Endothelial cell of umbilical vein (primary cell): ENCODE data around the gene CEMIP. TPM values are rescaled to one million over a fixed set of nuclear protein-coding genes. Genes with fewer than 3 reads are reported as not detected.

Experiments
- BruUV-seq: library from RNA; stranded (reverse); fragments of 400-500 nt; replicated peaks from 2 replicates; lab custom pipeline; 2021; lab: Mats Ljungman, UMichigan
- CTCF ChIA-PET: fragments of 300-600, 350-600 bp; sonication (Branson Sonifier 250); formaldehyde crosslinking; loops from one replicate; lab custom pipeline; 2021; ENCODE audit warnings: antibody characterized with exemption, inconsistent platforms; lab: Charles Lee
- POLR2A ChIA-PET: fragments of 300-600, 350-600 bp; sonication (Branson Sonifier 250); formaldehyde crosslinking; loops from one replicate; lab custom pipeline; 2021; ENCODE audit warnings: antibody characterized with exemption, inconsistent platforms; lab: Charles Lee
- DNase-seq: peaks from one replicate; pipeline ENCODE4 v3.0.0-alpha.2; 2011; ENCODE audit warnings: low read depth, low spot score
- FAIRE-seq: peaks from 2 replicates; lab custom pipeline; 2011; peaks lifted over from hg19 to GRCh38; lab: Jason Lieb, UNC
- H2AFZ ChIP-seq: 2 replicates; pipeline ENCODE4 v1.6.0; 2012; ENCODE audit warnings: low read depth, low read length, control low read depth, inconsistent platforms
- H3K27ac ChIP-seq: 2 replicates; pipeline ENCODE4 v1.5.1; 2011; ENCODE audit warnings: low read depth, mild to moderate bottlenecking, control low read depth, low read length, moderate library complexity; ENCODE audit not compliant: insufficient read depth
- H3K27me3 ChIP-seq, 2 experiments: 2 replicates each; pipeline versions ENCODE4 v1.6.0 to v1.6.1; 2011; ENCODE audit warnings: low read length in 2 of 2, mixed read lengths in 1 of 2; ENCODE audit not compliant: control insufficient read depth in 2 of 2, insufficient read depth in 2 of 2
- H3K36me3 ChIP-seq, 2 experiments: 2 replicates in 1 of 2; 3 replicates in 1 of 2; pipeline ENCODE4 v1.5.1; 2011; ENCODE audit warnings: low read length in 2 of 2, mild to moderate bottlenecking in 1 of 2, moderate library complexity in 1 of 2; ENCODE audit not compliant: control insufficient read depth in 2 of 2, insufficient read depth in 2 of 2; ENCODE audit errors: extremely low read depth in 1 of 2
- H3K4me1 ChIP-seq: 3 replicates; pipeline ENCODE4 v1.5.1; 2011; ENCODE audit warnings: mild to moderate bottlenecking, low read length; ENCODE audit not compliant: control insufficient read depth, insufficient read depth; ENCODE audit errors: extremely low read depth
- H3K4me2 ChIP-seq: 2 replicates; pipeline ENCODE4 v1.6.1; 2011; ENCODE audit warnings: low read length, control low read depth, mixed read lengths; ENCODE audit not compliant: insufficient read depth
- H3K4me3 ChIP-seq, 3 experiments: fragments of 200-600 bp in 1 of 3; sonication (generic), shearing (Covaris generic) in 1 of 3; replicated peaks in 1 of 3; 2 replicates each; pipeline ENCODE4 v1.5.1; 2011 to 2016; ENCODE audit warnings: control low read depth in 3 of 3, low read length in 3 of 3, mild to moderate bottlenecking in 2 of 3, inconsistent platforms in 1 of 3, low read depth in 1 of 3, moderate library complexity in 1 of 3; ENCODE audit not compliant: insufficient read depth in 1 of 3
- H3K79me2 ChIP-seq: 2 replicates; pipeline ENCODE4 v1.6.0; 2012; ENCODE audit warnings: low read length, inconsistent platforms; ENCODE audit not compliant: control insufficient read depth, insufficient read depth
- H3K9ac ChIP-seq: replicated peaks from 2 replicates; pipeline ENCODE3; 2011; ENCODE audit warnings: low read length, control low read depth; ENCODE audit not compliant: insufficient read depth; ENCODE audit errors: extremely low read depth
- H3K9me1 ChIP-seq: replicated peaks from 3 replicates; pipeline ENCODE4 v1.6.0; 2011; ENCODE audit warnings: mild to moderate bottlenecking, low read length; ENCODE audit not compliant: control insufficient read depth, insufficient read depth; ENCODE audit errors: extremely low read depth
- H3K9me3 ChIP-seq: replicated peaks from 2 replicates; pipeline ENCODE4 v1.5.1; 2012; ENCODE audit warnings: low read length, inconsistent platforms; ENCODE audit not compliant: control insufficient read depth, insufficient read depth
- H4K20me1 ChIP-seq: replicated peaks from 2 replicates; pipeline ENCODE3; 2011; ENCODE audit warnings: mild to moderate bottlenecking, low read length; ENCODE audit not compliant: control insufficient read depth, insufficient read depth; ENCODE audit errors: extremely low read depth
- CTCF ChIP-seq, 2 donors: IDR thresholded peaks; 1 replicate in 1 of 2; 2 replicates in 1 of 2; pipeline ENCODE4 v1.5.1; 2011; ENCODE audit warnings: low read length in 2 of 2, mild to moderate bottlenecking in 2 of 2, moderate library complexity in 2 of 2, control low read depth in 1 of 2, inconsistent platforms in 1 of 2, low read depth in 1 of 2; ENCODE audit not compliant: insufficient read depth in 1 of 2; ENCODE audit errors: extremely low read depth in 1 of 2
- EZH2 ChIP-seq: IDR thresholded peaks from 2 replicates; pipeline ENCODE4 v1.6.1; 2012; ENCODE audit warnings: borderline replicate concordance, low read depth, mild to moderate bottlenecking, moderate library complexity, low read length, inconsistent platforms; ENCODE audit not compliant: severe bottlenecking
- FOS ChIP-seq: IDR thresholded peaks from 2 replicates; pipeline ENCODE4 v1.6.1; 2011; ENCODE audit warnings: mild to moderate bottlenecking, low read length, moderate library complexity, borderline replicate concordance; ENCODE audit not compliant: insufficient read depth
- GATA2 ChIP-seq: IDR thresholded peaks from 2 replicates; pipeline ENCODE4 v1.7.0; 2011; ENCODE audit warnings: low read depth, mild to moderate bottlenecking, moderate library complexity, mixed read lengths, low read length; ENCODE audit not compliant: insufficient read length, insufficient read depth
- JUN ChIP-seq: IDR thresholded peaks from 2 replicates; pipeline ENCODE4 v1.6.1; 2011; ENCODE audit warnings: borderline replicate concordance, low read depth; ENCODE audit not compliant: insufficient read length, insufficient read depth
- MYC ChIP-seq: IDR thresholded peaks from one replicate; pipeline ENCODE4 v1.6.1; 2011; ENCODE audit warnings: mild to moderate bottlenecking, low read depth, low read length
- POLR2A ChIP-seq: IDR thresholded peaks from 2 replicates; pipeline ENCODE4 v1.6.1; 2012; ENCODE audit warnings: low read depth, mild to moderate bottlenecking, control low read depth, low read length
- POLR2AphosphoS5 ChIP-seq: IDR thresholded peaks from 2 replicates; pipeline ENCODE4 v1.6.1; 2012; ENCODE audit warnings: low read depth, mild to moderate bottlenecking, control low read depth, low read length, moderate library complexity; ENCODE audit not compliant: insufficient read depth
- dilution Hi-C: fragments of 300-500 bp; cut with MboI; formaldehyde crosslinking; loops from one replicate; pipeline ENCODE4 v1.15.0; 2019; ENCODE audit warnings: low sequenced_read_pairs; ENCODE audit not compliant: extremely low pct_ligation_motif_present
- intact Hi-C: fragments of 100-400 bp; cut with micrococcal nuclease; formaldehyde crosslinking; loops from one replicate; pipeline ENCODE4 v1.10.0; 2022
- polyA plus RNA-seq, 4 experiments: library from polyadenylated mRNA; depleted of rRNA in 3 of 4; stranded (reverse) in 3 of 4; unstranded in 1 of 4; fragments of >200 nt; gene quantifications; 2 replicates each; pipeline versions ENCODE4 v1.2.1 to v1.2.3, GENCODE V29; 2011 to 2012; ENCODE audit warnings: missing spikeins in 1 of 4
- total RNA-seq: library from RNA; stranded (reverse); gene quantifications from 2 replicates; pipeline ENCODE4 v1.2.3, GENCODE V29; 2021
- TF ChIP-seq, protein P1 (sequence below): IDR thresholded peaks from 2 replicates; pipeline ENCODE4 v1.6.1; 2011; ENCODE audit not compliant: insufficient read depth, insufficient read length

CEMIP gene
- total and polyA plus RNA-seq, 2 donors (not counting 3 experiments of a cell fraction or from before 2014, with no cell fraction given), result 0.01 TPM; not detected in 1

DNA sequence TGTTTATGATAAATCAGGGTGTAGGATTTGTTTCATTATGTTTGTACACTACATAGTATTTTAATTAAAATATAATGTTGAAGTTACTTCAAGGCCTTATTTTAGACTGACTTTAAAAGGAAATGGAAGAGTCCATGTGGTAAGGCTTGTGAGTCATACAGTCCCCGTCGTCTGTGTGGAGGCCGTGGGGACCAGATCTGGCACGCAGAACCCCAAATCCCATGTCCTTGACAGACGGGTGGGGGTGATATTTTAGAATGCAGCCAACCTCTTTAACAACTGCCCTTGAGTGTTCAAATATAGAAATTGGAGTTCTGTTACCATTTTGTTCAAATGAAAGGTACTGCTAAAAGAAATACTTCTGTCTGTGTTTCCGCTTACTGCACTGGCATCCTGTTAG, 48.2 kb upstream of the CEMIP start:
- no peak overlapping the region for H2AFZ ChIP-seq
- H3K9ac ChIP-seq, result no peak overlapping the region
- no peaks in the 10 kb centered on the region for H3K36me3 ChIP-seq
- no peak overlapping the region for H3K27ac ChIP-seq
- no peak overlapping the region for H3K4me3 ChIP-seq
- ChIA-PET POLR2A (no interaction called here), CTCF (no interaction called here)
- no peak for DNase-seq
- no peaks in the 10 kb centered on the region for H3K4me1 ChIP-seq
- H3K4me2 ChIP-seq, result no peak overlapping the region
- dilution Hi-C loops (no loop called here), intact Hi-C loops (no loop called here)
- no peaks in the 10 kb centered on the region for H3K9me3 ChIP-seq
- no peaks in the 10 kb centered on the region for H3K27me3 ChIP-seq
- H4K20me1 ChIP-seq, result no peaks in the 10 kb centered on the region
- H3K79me2 ChIP-seq, result peaks cover 22% of the 10 kb centered on the region
- no peaks in the 10 kb centered on the region for H3K9me1 ChIP-seq
- no TSS peak for BruUV-seq
- TF ChIP-seq POLR2AphosphoS5 (no peak), EZH2 (no peak), GATA2 (no peak), CTCF (IDR thresholded peaks at IDR 0.05; ENCODE audit: extremely low read depth in 1 of 2, insufficient read depth in 1 of 2, low read depth in 1 of 2, low read length in 2 of 2) (no peak), JUN (no peak), FOS (no peak), MYC (no peak), POLR2A (no peak)
- TF ChIP-seq, protein P1, sequence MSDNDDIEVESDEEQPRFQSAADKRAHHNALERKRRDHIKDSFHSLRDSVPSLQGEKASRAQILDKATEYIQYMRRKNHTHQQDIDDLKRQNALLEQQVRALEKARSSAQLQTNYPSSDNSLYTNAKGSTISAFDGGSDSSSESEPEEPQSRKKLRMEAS, result no peak
- no peak for FAIRE-seq
